GM21723 (cell line): ENCODE results near the gene CAPG.
A peak's percentile ranks its signal among the peaks of the same experiment; 100 is the strongest.
"Not testable (repeated sequence)": the region's sequence is repeated elsewhere in the genome, so short reads cannot be mapped to it uniquely, and the experiment has no call there.

Source experiments
- ATAC-seq: cut with Tn5 transposase; IDR thresholded peaks from one replicate; pipeline ENCODE4 v1.9.1; 2021; ENCODE audit warnings: mild to moderate bottlenecking, moderate library complexity; ENCODE audit not compliant: unreplicated experiment

The CAPG gene

DNA sequence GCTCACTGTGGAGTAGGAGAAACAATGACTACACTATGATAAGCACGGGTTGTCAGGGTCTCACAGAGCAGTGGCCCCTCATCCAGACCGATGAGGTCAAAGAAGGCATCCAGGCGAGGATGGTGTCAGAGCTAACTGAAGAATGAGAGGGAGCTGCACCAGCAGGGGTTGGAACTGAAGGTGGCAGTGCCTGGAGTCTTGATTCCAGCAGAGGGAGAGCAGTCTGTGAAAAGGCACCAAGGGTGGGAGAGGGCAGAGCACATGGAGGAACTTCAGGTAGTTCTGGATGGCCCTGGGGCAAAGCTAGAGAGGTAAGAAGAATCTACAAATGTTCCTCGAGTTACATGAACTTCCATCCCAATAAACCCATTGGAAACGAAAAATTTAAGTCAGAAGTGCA is 43.0 kb downstream of the CAPG start:
- ATAC-seq = no peak

DNA sequence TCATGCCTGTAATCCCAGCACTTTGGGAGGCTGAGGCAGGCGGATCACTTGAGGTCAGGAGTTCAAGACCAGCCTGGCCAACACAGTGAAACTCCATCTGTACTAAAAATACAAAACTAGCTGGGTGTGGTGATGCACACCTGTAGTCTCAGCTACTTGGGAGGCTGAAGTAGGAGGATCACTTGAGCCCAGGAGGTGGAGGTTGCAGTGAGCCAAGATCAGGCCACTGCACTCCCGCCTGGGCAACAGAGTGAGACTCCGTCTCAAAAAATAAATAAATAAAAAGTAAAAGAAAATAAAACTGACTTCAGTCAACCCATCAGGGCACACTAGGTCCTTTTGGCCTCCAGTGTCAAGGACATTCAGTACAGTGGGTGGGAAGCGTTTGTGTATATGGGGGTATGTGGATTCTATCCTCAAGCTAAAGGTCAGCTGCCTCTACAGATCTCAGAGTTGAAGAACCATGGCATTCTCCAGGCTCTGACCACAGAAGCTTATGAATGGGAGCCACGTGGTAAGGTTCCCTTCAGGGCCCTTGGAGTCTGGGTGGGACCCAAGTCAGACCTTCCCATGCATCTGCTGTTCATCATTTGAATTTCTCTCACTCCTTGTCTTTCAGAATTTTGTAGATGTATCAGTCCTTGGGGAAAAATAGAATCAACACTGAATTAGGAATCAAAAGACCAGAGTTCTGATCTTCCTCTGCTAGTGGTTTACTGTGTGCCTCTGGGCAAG is 47.3 kb downstream of the CAPG start:
- ATAC-seq = not testable (repeated sequence)

- ATAC-seq = no peak
Observed at GRCh38 chr2:85357736-85358135, 52.4 kb downstream of the CAPG start.

- ATAC-seq = no peak
Observed at GRCh38 chr2:85356186-85356585, 54.0 kb downstream of the CAPG start.

DNA sequence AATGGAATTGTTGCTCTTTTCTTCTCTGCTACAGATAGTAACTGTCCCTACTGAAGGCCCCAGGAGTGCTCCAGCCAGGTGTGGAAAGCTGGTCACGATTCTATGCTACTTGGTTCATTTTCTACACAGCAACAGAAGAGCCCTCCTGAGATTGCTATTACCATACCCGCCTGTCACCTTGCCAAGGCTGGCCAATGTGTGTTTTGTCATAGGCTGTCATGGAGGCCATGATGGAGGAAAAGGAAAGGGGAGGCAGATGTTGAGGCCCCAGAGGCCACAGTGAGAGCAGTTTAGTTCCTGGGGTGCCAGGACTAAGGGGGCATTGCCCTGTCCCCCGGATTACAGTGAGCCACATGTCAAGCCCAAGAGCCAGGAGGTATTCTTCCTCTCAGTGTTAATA is 54.6 kb downstream of the CAPG start:
- no peak for ATAC-seq

DNA sequence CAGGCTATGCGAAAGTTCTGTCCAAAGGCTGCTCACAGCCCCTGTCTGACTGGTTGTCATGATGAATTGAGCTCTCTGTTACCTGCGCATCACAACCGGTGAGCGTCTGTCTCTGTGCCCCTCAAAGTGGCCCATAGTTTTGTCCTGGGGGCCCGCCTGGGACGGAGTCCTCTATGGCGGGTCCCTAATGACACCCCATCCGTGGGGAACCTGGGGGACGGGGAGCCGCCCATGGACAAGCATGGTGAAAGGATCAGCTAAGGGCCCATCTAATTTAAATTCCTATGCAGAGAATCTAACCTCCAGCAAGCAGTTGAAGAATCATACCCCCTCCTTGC is 55.1 kb downstream of the CAPG start:
- no peak for ATAC-seq

- ATAC-seq = peak; percentile 95
Observed at GRCh38 chr2:85354286-85355072, 55.7 kb downstream of the CAPG start, which contains the start of the genes ELMOD3 and RETSAT. Gene ELMOD3, plus strand, starts transcription at chr2:85354769. Its CDS starts 2,430 bp downstream, at chr2:85357199. Gene RETSAT, minus strand, starts transcription at chr2:85354528. Its CDS starts 21 bp downstream, at chr2:85354507.

- ATAC-seq = peak; percentile 13
Observed at GRCh38 chr2:85353876-85354285, 56.3 kb downstream of the CAPG start.

GRCh38 chr2:85347599-85347998 is 62.6 kb downstream of the CAPG start:
- ATAC-seq = no peak
